Right atrium auricular region (tissue), 2 donors: ENCODE measurements around the gene RSPO3. TPM values are rescaled to one million over a fixed set of nuclear protein-coding genes. Genes with fewer than 3 reads are reported as not detected.

Source experiments
- DNase-seq: peaks from one replicate; pipeline ENCODE4 v3.0.0-alpha.2; 2019; ENCODE audit warnings: low spot score
- H3K27ac ChIP-seq, 2 donors: fragments of 200-600 bp; sonication (generic); 1 replicate in 1 of 2; 2 replicates in 1 of 2; pipeline ENCODE4 v1.5.1; 2016 to 2019
- H3K27me3 ChIP-seq, 2 donors: fragments of 200-600 bp; sonication (generic); one replicate each; pipeline versions ENCODE4 v1.5.1 to v1.6.0; 2017 to 2019
- H3K36me3 ChIP-seq: fragments of 200-600 bp; sonication (generic); one replicate; pipeline ENCODE4 v1.5.1; 2016
- H3K4me1 ChIP-seq, 2 donors: fragments of 200-600 bp; sonication (generic); one replicate each; pipeline versions ENCODE4 v1.5.1 to v1.6.0; 2017 to 2019
- H3K4me3 ChIP-seq, 2 donors: fragments of 200-600 bp; sonication (generic); 1 replicate in 1 of 2; 2 replicates in 1 of 2; pipeline ENCODE4 v1.5.1; 2017 to 2019; ENCODE audit warnings: mild to moderate bottlenecking in 1 of 2, moderate library complexity in 1 of 2
- H3K9me3 ChIP-seq, 2 donors: fragments of 200-600 bp; sonication (generic); one replicate each; pipeline ENCODE4 v1.5.1; 2019
- CTCF ChIP-seq, 2 donors: fragments of 200-600 bp; sonication (generic); IDR thresholded peaks; one replicate each; pipeline ENCODE4 v1.5.1; 2019; ENCODE audit warnings: antibody characterized with exemption in 2 of 2
- total RNA-seq, 2 donors: library from RNA; depleted of rRNA; stranded (reverse); fragments of >200 nt; gene quantifications; one replicate each; pipeline ENCODE4 v1.1.0, GENCODE V29; 2016

RSPO3 gene
- total RNA-seq, 2 donors from 2014 or later, result 0.75 TPM; not detected in 1

- no peaks in the 10 kb centered on the region for H3K4me1 ChIP-seq
- no peak for DNase-seq
- no peak for TF ChIP-seq CTCF (IDR thresholded peaks at IDR 0.05)
Measured at GRCh38 chr6:127146932-127147331, 28.5 kb downstream of the RSPO3 start.

GRCh38 chr6:127147534-127147933, 29.1 kb downstream of the RSPO3 start:
- no peak for DNase-seq
- H3K36me3 ChIP-seq, result no peaks in the 10 kb centered on the region
- no peaks in the 10 kb centered on the region for H3K9me3 ChIP-seq
- no peak for TF ChIP-seq CTCF (IDR thresholded peaks at IDR 0.05)
- H3K4me1 ChIP-seq, result no peaks in the 10 kb centered on the region
- no peak overlapping the region for H3K4me3 ChIP-seq
- no peaks in the 10 kb centered on the region for H3K27me3 ChIP-seq
- H3K27ac ChIP-seq, result no peak overlapping the region

More at GRCh38 chr6:127146932-127147331, 28.5 kb downstream of the RSPO3 start:
- no peak overlapping the region for H3K4me3 ChIP-seq
- H3K36me3 ChIP-seq, result no peaks in the 10 kb centered on the region
- H3K9me3 ChIP-seq, result no peaks in the 10 kb centered on the region
- H3K27me3 ChIP-seq, result no peaks in the 10 kb centered on the region
- no peak overlapping the region for H3K27ac ChIP-seq

GRCh38 chr6:127148511-127148910, 30.0 kb downstream of the RSPO3 start:
- Histone ChIP-seq H3K36me3 (no peaks in the 10 kb centered on the region), H3K27ac (no peak overlapping the region), H3K4me1 (no peaks in the 10 kb centered on the region), H3K9me3 (no peaks in the 10 kb centered on the region), H3K4me3 (no peak overlapping the region), H3K27me3 (no peaks in the 10 kb centered on the region)
- DNase-seq, result no peak
- no peak for TF ChIP-seq CTCF (IDR thresholded peaks at IDR 0.05)

GRCh38 chr6:127154509-127154908, 36.0 kb downstream of the RSPO3 start:
- Histone ChIP-seq H3K27ac (no peak overlapping the region), H3K4me1 (no peaks in the 10 kb centered on the region), H3K27me3 (no peaks in the 10 kb centered on the region), H3K4me3 (no peak overlapping the region), H3K36me3 (no peaks in the 10 kb centered on the region), H3K9me3 (no peaks in the 10 kb centered on the region)
- DNase-seq, result no peak
- TF ChIP-seq CTCF (IDR thresholded peaks at IDR 0.05), result no peak

GRCh38 chr6:127160484-127160883, 42.0 kb downstream of the RSPO3 start:
- no peak overlapping the region for H3K4me3 ChIP-seq

More at GRCh38 chr6:127160484-127160883, 42.0 kb downstream of the RSPO3 start:
- no peak for DNase-seq
- H3K4me1 ChIP-seq, result no peaks in the 10 kb centered on the region
- no peak for TF ChIP-seq CTCF (IDR thresholded peaks at IDR 0.05)
- no peak overlapping the region for H3K27ac ChIP-seq
- H3K27me3 ChIP-seq, result no peaks in the 10 kb centered on the region
- H3K9me3 ChIP-seq, result peaks cover 0 to 4% of the 10 kb centered on the region in 2 donors
- H3K36me3 ChIP-seq, result no peaks in the 10 kb centered on the region
